ENCODE data around the gene WDR47.
A peak's percentile ranks its signal among the peaks of the same experiment; 100 is the strongest.

GRCh38 chr1:108963052-108963686, 78.7 kb downstream of the WDR47 start, which contains the start of gene CLCC1:
- TF ChIP-seq POLR2AphosphoS5 (IDR thresholded peaks at IDR 0.05; ENCODE audit: low read depth, low read length), result peak; percentile 86
- no peak; the same call in 1 of the 2 replicates for TF ChIP-seq TAF1 (IDR thresholded peaks at IDR 0.05; ENCODE audit: low read depth, low read length)

All from GM12891 (cell line).